Stimulated activated CD4-positive, alpha-beta T cell treated with anti-CD3 and anti-CD28 coated beads, TNF-alpha, amount 100 ng/mL, for 48 hours (primary cell): ENCODE measurements around the gene CYFIP2.

Experiments
- DNase-seq, 3 donors: peaks; one replicate each; pipeline ENCODE4 v3.0.0-alpha.2; 2020; ENCODE audit warnings: low read depth in 3 of 3

Gene CYFIP2

GRCh38 chr5:157358871-157359270 lies 92.9 kb downstream of the CYFIP2 start:
- no peak for DNase-seq

GRCh38 chr5:157359356-157360055 lies 93.6 kb downstream of the CYFIP2 start:
- DNase-seq, result no peak

GRCh38 chr5:157362012-157362411 lies 96.1 kb downstream of the CYFIP2 start:
- no peak for DNase-seq

- no peak for DNase-seq
Observed at GRCh38 chr5:157362502-157362901, 96.6 kb downstream of the CYFIP2 start.

- no peak for DNase-seq
Observed at GRCh38 chr5:157362982-157363381, 97.1 kb downstream of the CYFIP2 start.

- DNase-seq, result no peak
Observed at GRCh38 chr5:157365732-157366131, 99.8 kb downstream of the CYFIP2 start.

- DNase-seq, result no peak
Observed at GRCh38 chr5:157366741-157367674, 101.1 kb downstream of the CYFIP2 start.

- DNase-seq, result no peak
Observed at GRCh38 chr5:157369507-157369906, 103.6 kb downstream of the CYFIP2 start.

GRCh38 chr5:157370967-157371366 lies 105.0 kb downstream of the CYFIP2 start:
- DNase-seq, result no peak

- no peak for DNase-seq
Observed at GRCh38 chr5:157371655-157372471, 105.9 kb downstream of the CYFIP2 start.

GRCh38 chr5:157372472-157372822 lies 106.5 kb downstream of the CYFIP2 start:
- no peak for DNase-seq

- no peak for DNase-seq
Observed at GRCh38 chr5:157378509-157378908, 112.6 kb downstream of the CYFIP2 start.

- no peak for DNase-seq
Observed at GRCh38 chr5:157379983-157380382, 114.1 kb downstream of the CYFIP2 start.

GRCh38 chr5:157381746-157382145 lies 115.8 kb downstream of the CYFIP2 start:
- no peak for DNase-seq

GRCh38 chr5:157382996-157383800 lies 117.3 kb downstream of the CYFIP2 start:
- DNase-seq, result no peak

- no peak for DNase-seq
Observed at GRCh38 chr5:157384971-157385709, 119.2 kb downstream of the CYFIP2 start.

- DNase-seq, result no peak
Observed at GRCh38 chr5:157387041-157387563, 121.2 kb downstream of the CYFIP2 start.

- DNase-seq, result no peak
Observed at GRCh38 chr5:157387683-157388093, 121.8 kb downstream of the CYFIP2 start.

- DNase-seq, result no peak
Observed at GRCh38 chr5:157388111-157388710, 122.3 kb downstream of the CYFIP2 start.

- DNase-seq, result no peak
Observed at GRCh38 chr5:157389103-157389502, 123.2 kb downstream of the CYFIP2 start.
